Right renal cortex interstitium (tissue), 3 donors: Measurements from ENCODE around the gene DST. TPM values are rescaled to one million over a fixed set of nuclear protein-coding genes. Genes with fewer than 3 reads are reported as not detected.

Experiments used
- DNase-seq, 3 donors: peaks; one replicate each; pipeline ENCODE4 v3.0.0-alpha.2; 2013; ENCODE audit warnings: low read depth in 3 of 3, low spot score in 2 of 3
- polyA plus RNA-seq, 3 donors: library from polyadenylated mRNA; unstranded; fragments of 120-200 nt; gene quantifications; one replicate each; pipeline ENCODE4 v1.2.1, GENCODE V29; 2013; ENCODE audit not compliant: insufficient read length in 3 of 3

DST gene
- polyA plus RNA-seq, 3 donors: 173 to 216 (median 201) TPM

GRCh38 chr6:56491606-56492328 lies 150.9 kb downstream of the DST start:
- DNase-seq: no peak

DNA sequence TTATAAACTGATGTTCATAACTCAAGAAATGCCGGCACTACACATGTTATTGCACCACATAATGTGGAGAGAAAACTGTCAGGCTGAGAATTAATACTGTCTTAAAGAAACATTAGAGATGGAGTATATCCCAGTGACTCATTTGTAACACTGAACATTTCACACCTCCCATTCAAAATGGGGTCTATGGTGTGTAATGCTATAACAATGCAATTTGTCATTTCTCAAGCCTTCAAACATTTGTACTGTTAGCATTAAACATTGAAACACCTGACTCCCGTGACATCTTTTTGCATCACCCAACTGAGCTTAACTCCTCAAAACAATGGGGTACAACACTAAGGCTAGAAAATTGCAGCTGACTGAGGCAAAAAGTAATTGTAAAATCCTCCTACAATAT lies 151.7 kb downstream of the DST start:
- no peak for DNase-seq

- DNase-seq: no peak
Measured at GRCh38 chr6:56489559-56489958, 153.1 kb downstream of the DST start.

- no peak for DNase-seq
Measured at GRCh38 chr6:56488281-56488680, 154.4 kb downstream of the DST start.

DNA sequence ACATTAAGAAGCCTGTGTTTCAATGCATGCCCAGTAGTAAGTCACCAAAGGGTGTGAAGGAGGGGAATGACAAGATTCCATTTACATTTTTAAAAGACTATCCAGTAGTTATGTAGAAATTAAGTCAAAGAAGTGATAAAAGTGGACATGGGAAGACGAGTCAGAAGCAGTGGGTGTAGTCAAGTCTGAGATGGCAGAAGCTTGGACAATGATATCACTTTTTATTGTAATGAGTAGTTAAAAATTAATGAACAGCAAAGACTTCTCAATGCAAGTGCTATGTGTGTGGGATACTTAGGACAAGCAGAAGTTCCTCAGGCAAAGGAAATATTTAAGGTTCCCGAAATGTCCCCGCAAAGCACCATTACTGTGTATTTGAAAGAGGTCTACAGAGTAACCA lies 156.0 kb downstream of the DST start:
- no peak for DNase-seq

- no peak for DNase-seq
Measured at GRCh38 chr6:56484669-56485068, 158.0 kb downstream of the DST start.

DNA sequence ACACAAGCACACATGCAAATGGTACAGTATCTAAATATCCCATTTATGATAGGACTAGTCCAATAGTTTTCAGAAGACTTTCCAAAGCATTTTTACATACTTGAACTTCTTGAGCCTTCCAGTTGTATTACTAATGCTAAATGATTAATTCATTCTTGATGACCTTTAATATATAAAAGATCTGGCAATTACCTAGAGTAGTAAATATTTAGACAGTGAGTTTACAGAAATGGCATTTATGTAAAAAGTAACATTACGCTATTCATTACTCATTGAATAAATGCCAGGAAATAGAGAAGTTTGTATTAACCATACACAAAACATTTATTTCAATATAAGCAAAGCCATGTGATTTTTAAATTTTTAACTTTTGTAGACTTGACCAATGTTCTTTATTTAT lies 158.8 kb downstream of the DST start:
- no peak for DNase-seq

GRCh38 chr6:56482525-56482924 lies 160.2 kb downstream of the DST start:
- no peak for DNase-seq

- no peak for DNase-seq
Measured at GRCh38 chr6:56481957-56482356, 160.7 kb downstream of the DST start.

DNA sequence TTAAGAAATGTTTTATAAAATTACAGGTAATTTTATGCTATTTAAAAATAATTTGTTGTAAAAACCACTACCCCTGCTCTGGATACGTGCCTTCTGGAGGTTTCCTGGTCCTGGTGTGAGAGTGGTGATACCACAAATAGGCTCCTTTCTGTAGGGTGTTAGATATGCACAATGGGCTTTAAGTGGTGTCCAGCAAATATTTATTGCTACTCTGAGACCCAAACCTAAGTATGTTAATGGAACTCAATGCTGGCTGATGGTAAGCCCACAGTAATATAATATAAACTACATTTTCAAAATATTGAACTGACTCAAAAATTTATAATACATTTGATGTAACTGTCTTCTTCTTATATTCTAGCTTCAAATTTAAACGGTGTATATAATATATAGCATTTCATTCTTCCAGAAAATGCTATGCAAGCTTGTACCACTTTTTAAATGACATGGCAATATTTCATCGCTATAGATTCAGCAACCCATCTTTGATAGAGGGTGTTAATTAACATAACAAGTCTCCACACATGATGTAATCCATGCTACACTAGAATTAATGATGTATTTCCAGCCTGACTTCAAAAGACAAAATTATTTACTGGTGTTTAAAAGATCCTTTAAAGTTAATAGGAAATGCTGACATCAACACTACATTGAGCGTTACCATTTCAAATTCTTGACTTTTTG lies 161.9 kb downstream of the DST start:
- DNase-seq: no peak

- no peak for DNase-seq
Measured at GRCh38 chr6:56480246-56480645, 162.4 kb downstream of the DST start.

DNA sequence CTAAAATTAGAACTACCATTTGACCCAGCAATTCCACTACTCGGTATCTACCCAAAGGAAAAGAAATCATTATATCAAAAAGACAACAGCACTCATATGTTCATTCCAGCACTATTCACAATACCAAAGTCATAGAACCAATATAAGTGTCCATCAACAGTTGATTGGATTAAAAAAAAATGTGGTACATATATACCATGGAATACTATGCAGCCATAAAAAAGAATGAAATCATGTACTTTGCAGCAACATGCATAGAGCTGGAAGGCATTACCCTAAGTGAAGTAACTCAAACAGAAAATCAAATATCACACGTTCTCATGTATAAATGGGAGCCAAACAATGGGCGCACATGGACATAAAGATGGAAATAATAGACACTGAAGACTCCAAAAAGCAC lies 163.3 kb downstream of the DST start:
- DNase-seq: no peak

- no peak for DNase-seq
Measured at GRCh38 chr6:56478202-56478601, 164.5 kb downstream of the DST start.

DNA sequence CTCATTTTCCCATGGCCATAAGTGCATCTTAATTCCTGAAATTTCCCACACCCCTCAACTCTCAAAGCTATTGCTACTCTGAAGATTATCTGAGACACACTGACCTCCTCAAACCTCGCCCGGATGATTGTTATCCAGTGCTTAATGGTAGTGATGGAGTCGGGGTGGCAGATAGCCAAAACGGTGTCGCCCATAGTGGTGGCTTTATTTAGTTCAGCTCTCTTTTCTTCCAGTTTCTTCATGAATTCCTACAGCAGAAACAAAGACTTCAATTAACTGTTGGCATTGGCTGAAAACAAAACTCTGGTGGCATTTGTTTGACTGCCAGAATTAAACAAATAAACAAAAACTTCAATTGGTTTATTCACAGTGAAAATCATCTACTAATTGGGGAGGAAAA lies 165.4 kb downstream of the DST start:
- no peak for DNase-seq

DNA sequence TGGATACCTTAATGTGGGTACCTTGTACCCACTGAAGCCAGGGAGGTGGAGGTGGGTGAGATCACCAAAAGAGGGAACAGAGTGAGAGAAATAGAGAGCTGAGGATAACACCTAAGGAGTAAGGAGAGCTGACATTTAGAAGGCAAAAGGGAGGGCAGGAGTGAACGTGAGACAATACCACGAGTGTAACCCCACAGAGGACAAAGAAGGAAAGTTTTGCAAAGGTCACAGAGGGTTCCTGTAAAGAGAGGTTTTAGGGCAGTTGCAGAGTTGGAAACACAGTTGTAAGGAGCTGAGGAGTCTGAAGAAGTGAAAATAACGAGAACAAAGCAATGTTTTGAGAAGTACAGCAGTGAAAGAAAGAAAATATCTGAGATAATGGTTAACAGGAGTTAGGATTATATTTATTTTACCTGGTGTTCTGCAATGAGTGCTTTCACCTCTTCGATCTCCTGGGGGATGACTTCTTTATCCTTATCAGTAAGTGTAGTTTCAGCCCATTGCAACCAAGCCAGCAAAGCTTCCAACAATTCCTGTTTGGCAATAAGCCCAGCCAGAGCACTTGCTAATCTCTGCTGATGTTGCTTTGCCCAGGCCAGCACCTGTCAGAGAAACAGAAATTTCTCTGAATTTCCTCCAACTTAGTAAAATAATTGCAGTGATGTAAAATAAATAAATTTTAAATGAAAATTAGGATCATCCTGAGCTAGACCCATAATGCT lies 166.8 kb downstream of the DST start:
- DNase-seq: no peak

DNA sequence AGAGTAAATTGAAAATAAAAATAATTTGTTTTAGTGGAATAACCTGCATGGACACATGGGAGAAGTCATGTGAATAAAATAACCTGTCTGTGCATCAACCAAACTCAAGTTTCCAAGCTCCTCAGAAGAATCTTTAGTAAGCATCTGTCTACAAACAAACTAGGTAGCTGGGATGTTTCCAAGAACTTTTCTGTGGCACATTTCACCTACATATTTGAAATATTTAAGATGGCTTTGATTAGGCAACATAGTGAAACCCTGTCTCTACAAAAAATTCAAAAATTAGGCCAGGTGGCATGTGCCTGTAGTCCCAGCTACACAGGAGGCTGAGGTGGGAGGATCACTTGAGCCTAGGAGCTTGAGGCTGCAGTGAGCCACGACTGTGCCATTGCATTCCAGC lies 168.2 kb downstream of the DST start:
- no peak for DNase-seq

DNA sequence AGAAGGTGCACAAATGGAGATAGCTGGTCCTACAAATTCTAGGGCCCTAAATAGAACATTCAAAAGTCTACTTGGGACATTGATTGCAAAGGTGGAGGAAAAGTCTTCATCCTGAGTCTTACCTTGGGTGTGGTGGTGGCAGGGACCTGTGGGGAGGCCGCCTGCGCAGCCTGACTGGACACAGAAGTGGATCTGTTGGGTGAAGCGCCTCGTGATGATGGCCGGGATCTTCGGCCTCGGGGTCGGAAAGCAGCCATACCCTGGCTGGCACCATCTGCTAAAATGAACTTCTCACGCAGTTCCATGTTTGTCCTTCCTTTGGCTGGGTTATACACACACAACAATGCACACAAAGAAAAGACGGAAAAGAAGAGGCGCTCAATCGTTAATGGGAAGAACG lies 179.2 kb downstream of the DST start:
- DNase-seq: no peak

DNA sequence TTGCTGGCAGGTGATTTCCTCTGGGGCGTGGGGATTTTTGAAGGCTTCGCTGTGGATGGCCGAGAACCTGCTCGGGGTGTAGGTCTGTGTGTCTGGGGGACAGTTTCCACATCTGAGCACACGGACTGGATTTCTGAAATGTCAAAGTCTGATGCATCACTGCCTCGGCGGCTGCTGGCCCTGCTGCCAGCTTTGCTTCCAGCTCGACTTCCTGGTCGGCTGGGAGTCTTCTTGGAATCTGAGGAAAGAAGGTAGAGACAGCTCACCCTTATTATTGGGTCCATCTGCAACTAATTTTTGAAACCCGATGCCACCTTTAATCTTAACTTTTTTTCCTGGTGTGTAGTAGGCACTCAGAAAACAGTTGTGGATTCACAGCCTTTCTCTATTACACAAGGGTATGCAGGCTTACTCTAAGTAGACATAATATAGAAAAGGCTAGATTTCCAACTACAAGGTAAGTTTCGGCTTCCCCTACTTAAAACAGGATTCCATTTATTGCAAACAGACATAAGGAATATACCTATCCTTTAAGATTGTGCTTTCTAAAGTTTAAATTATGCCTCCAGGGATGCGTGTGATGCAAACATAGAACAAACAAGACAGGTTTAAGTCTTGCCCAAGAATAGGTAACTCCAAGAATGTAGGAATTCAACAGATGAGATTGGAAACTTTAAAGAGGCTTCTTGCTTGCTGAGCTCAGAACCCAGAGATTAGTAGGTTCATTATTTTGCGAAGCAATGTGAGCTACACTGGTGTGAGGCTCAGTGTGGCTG lies 183.5 kb downstream of the DST start:
- DNase-seq: no peak

DNA sequence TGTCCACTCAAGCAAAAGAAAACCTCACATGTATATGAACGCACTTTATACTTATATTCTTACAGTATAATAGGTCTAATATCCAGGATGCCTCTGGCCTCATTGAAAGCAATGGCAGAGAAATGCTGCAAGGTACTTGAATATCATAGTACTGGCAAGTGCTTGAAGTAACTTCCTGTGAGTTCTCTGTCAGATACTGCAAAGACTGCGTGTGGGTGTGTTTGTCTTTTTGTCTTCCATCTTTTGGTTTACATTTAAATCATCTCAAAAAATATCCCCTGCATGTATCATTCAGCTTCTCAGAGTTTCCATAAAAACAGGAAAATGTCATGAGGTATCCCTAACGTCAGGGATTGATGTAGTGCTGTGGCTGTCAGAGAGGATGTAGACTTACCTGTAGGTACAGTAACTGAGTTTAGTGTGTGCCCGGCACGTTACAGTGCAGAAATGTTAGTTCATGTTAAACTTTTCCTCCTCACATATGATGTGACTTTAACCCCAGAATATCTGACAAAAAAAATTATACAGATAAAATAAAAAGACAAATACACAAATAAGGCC lies 184.3 kb downstream of the DST start:
- DNase-seq: no peak

- no peak for DNase-seq
Measured at GRCh38 chr6:56456785-56457184, 185.9 kb downstream of the DST start.
